HG02571 (cell line): Measurements from ENCODE around the gene PCBP3.

ENCODE experiments used
- ATAC-seq: cut with Tn5 transposase; IDR thresholded peaks from one replicate; pipeline ENCODE4 v1.9.1; 2021; ENCODE audit warnings: mild to moderate bottlenecking, moderate library complexity; ENCODE audit not compliant: unreplicated experiment

Gene PCBP3

DNA sequence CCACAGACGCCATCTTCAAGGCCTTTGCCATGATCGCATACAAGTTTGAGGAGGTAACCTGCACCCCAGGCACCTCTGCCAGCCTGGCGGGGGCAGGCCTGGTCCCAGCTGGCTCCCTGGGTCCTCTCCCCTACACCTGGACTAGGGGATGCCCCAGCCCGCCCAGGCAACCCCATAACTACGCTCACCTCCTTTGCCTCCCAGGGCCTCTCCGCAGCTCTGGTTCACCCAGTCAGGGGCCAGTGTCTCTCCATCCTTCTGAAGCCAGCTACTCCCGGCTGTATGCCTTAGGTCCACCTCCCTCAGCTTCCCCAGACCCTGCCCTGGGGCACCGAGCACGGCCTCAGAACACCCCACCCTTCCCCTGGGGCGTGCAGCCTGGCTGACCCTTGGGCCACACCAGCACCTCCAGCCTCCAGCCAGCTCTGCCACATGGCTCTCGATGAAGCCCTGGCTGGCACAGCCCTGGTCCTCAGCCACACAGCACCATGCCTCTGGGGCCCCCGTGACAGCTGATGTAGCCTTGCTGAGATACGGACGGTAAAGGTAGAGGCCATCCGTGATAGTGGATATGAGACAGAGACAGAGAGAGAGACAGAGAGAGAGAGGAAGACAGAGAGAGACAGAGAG, 257.7 kb downstream of the PCBP3 start:
- ATAC-seq = no peak

GRCh38 chr21:45902292-45902995, 258.9 kb downstream of the PCBP3 start:
- ATAC-seq = no peak

DNA sequence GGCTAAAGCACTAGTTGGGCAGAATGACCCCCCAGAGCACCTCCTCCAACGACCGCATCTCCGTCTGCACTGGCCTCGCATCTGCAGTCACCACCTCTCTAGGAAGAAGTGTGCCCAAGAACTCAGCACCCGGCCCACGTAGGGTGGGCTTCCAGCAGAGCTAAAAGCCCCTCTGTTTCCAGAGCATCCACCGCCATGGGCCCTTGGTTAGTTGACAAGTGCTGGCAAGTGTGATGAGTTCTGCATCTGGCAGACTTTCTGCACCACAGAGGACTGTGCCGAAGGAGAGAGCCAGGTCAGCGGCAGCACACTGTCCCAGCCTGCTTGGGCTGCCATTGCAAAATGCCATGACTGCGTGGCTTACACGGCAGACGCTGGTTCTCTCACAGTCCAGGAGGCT, 261.7 kb downstream of the PCBP3 start:
- ATAC-seq = no peak

DNA sequence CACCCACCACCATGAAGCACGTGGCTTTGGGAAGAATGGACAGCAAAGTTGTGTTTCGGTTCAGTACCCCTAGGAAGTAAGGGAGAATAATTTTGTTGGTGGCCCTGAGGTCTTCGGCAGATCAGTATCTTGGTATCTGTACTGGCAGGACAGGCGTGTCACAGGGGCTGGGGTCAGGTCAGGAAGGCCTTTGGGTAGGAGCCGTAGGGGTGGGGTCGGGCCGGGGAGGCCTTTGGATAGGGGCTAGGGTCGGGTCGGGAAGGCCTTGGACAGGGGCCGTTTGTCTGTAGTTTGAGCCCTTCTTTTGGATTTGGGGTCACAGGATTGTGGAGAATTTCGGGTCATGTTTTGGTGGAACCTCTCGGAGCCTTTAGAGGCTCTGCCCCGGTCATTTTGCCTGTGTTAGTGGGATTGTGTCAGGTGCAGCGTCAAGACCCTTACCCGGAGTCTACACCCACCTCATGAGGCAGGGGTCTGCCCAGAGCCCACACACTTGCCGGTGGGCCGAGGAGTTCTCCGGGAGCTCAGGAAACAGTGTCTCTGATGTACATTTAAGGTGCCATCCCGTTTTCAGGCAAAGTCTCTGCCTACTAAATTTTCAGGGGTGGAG, 262.8 kb downstream of the PCBP3 start:
- ATAC-seq = no peak

DNA sequence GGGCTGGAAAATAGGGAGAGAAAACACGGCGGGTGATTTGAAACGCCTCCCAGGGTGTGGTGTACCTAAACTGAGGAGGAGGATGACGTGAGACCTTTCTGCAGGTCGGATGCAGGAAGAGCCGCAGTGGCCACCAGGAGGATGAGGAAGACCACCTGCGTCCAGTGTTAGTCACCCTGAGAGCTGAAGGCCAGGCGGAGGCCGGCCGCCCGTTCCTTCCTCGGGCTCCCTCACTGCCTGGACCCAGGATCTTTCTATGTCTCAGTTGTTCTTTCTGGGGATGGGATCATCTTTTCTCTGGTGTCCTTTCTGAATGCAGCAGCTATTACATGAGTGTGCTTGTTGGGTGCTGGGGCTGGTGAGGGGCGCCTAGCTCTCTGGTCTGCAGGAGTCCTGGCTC, 263.3 kb downstream of the PCBP3 start:
- no peak for ATAC-seq

DNA sequence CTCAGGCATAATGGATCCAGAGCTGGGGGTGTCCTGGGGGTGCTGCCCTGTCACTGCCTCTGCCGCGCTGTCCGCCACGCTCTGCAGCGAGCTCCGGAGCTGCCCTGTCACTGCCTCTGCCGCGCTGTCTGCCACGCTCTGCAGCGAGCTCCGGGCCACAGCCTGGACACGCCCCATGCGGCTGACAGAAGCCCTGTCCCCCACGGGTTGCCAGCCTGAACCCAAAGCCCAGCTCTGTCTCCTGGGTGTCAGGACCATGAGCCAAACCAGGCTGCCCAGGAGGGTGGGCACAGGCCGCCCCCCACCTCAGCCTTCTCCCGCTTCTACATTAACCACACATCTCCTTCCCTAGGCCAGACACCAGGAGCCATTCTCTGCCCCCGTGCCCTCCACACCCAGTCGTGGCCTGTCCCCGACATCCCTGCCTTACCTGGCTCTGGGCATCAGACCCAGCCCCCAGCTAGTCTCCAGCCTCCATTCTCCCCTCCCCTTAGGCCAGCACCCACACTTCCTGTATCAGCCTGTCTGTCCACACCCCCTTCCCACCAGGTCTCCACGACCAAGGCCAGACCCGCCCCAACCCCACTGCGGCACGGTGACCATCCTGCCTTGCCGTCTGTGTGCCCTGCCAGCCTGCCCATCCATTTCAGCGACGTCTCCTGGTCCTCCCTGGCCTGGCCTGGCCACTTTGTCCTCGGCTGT, 265.2 kb downstream of the PCBP3 start:
- no peak for ATAC-seq

DNA sequence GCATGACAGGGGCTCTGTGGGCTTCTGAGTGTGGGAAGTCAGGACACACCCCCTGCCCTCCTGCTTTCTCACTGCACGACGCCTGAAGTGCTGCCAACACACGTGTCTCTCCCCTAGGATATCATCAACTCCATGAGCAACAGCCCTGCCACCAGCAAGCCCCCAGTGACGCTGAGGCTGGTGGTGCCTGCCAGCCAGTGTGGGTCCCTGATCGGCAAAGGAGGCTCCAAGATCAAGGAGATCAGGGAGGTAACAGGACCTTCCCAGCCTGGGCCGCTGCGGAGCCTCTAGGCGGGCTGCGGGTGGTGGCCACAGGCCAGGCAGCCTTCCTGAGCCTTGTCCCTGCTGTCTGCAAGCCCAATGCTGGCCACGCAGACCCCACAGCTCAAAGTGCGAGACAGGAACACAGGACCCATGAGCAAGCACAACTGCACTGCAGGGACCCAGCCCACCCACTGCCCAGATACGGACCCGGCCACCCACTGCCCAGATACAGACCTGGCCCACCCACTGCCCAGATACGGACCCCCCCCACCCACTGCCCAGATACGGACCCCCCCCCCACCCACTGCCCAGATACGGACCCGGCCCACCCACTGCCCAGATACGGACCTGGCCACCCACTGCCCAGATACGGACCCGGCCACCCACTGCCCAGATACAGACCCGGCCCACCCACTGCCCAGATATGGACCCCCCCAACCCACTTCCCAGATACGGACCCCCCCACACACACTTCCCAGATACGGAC, 265.9 kb downstream of the PCBP3 start:
- ATAC-seq = no peak

DNA sequence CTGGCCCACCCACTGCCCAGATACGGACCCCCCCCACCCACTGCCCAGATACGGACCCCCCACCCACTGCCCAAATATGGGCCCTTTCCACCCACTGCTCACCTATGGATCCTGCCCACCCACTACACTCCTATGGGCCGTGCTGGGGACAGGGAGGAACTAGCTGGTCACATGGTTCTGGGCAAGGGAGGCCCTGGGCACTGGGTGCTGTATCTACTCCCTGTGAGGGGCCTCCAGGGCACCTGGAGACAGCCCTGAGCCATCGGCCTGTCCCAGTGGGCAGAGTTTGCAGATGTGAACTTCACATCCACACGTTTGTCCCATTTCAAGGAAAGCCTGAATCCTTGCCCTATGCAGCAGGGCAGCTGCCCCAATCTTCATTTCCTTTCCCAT, 266.6 kb downstream of the PCBP3 start:
- no peak for ATAC-seq

GRCh38 chr21:45910548-45911221, 267.2 kb downstream of the PCBP3 start:
- ATAC-seq = no peak

GRCh38 chr21:45911806-45912325, 268.3 kb downstream of the PCBP3 start:
- ATAC-seq = no peak

GRCh38 chr21:45912611-45913417, 269.3 kb downstream of the PCBP3 start:
- no peak for ATAC-seq

DNA sequence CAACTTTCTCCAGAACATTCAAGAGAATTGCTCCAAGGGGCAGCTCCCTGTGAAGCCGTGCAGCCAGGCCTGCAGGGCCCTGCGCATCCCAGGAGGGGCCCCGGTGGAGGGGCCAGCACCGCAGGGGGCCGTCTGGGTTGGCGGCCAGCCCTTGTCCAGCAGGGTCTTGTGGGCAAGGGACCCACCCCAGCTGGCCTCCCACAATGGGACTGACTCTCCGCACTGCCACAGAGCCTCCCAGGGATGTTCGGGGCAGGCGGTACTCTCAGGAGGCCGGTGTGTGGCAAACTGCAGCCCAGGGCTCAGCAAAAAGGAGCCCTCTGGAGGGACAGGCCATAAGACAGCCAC, 269.9 kb downstream of the PCBP3 start:
- ATAC-seq = no peak

DNA sequence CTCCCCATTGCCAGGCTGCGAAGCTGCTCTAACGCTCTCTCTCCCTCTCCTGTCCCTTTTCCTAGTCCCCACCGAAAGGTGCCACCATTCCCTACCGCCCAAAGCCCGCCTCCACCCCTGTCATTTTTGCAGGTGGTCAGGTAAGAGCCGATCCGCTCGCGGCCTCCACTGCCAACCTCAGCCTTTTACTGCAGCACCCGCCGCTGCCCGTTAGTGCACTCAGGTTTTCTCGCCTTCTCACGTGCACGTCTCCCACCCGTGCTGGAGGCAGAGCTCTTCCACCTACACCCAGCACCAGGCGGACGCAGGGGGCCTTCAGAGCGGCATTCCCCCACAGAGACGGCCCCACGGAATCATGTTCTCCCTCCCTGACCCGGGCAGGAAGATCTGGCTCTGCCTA, 270.4 kb downstream of the PCBP3 start:
- no peak for ATAC-seq

DNA sequence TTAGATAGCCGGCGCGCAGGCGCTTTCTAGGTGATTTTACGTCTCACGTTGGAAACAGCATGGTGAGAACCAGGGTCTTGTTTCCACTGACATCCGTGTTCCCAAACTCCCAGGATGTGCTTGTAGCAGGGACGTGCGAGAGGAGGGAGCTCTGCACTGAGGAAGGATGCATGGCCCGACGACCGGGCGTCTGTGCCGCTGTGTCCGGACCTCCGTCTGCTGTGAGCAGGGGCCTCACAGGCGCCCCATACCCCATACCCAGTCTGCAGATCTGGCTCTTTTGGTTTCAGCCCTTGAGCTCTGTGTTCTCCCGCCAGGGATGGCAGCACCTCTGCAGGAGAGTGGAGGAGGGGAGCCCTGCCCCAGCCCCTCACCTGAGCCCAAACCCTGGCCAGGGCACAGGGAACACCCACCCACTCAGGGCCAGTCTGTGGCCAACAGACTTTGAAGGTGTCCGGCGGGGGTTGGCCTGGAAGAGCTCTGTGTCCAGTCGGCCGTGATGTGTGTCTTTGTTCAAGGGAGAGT, 270.9 kb downstream of the PCBP3 start:
- ATAC-seq = no peak

DNA sequence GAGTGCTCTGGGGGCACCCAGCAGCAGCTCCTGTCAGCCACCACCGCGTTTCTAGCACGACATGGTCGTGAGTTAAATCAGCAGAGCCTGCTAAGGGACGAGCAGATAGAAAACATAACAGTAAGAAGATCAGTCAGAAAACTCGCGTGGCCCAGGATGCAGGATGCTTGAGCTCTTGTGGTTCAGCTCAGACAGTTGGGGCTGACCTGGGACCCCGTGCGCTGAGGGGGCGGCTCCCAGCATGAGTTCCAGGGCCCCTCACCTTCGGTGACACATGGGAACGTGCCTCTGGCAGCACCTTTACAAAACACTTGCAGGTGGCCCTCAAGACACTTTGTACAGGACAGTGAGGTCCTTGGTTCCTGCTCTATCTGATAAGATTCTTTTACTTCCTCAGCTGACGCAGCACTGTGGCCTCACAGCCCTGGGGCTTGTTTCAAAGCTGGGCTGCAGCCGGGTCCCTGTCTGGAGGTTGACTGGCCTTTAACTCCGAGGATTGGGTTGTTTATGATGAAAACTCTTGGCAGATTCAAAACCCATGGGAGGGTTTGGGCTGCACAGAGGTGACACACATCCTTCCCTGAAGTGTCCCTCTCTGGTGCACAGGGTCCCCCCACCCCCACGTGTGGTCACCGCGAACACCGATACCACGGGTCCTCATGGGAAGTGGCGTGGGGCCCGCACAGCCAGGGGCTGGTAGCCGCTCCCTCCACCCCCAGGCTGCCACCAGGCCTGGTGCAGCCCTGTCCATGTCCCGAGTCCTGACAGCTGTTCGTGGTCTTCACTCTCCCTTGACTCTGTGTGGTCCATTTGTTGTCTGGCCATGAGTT, 272.7 kb downstream of the PCBP3 start:
- ATAC-seq = no peak

DNA sequence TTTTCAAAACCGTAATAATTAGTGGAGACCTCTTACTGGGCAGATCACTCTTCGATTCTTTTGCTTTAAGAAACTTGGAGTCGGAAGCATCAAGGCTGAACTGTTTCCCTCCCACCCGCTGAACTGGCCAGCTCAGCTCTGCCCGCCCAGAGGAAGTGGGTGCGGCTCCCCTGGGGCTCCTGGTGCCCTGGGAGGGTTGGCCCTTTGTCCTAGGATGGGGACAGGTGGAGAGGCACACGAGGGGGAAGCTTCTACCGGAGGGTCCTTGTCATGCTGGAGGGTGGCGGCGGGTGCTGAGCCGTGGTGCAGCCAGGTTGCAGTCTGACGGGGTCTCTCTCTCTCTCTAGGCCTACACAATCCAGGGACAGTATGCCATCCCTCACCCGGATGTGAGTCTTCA, 273.7 kb downstream of the PCBP3 start:
- ATAC-seq = no peak

GRCh38 chr21:45918011-45918410, 274.5 kb downstream of the PCBP3 start:
- no peak for ATAC-seq

GRCh38 chr21:45918835-45919447, 275.4 kb downstream of the PCBP3 start:
- ATAC-seq = no peak
